ENCODE results near the gene TFR2.
"Not testable (repeated sequence)": the region's sequence is repeated elsewhere in the genome, so short reads cannot be mapped to it uniquely, and the experiment has no call there.

The TFR2 gene

DNA sequence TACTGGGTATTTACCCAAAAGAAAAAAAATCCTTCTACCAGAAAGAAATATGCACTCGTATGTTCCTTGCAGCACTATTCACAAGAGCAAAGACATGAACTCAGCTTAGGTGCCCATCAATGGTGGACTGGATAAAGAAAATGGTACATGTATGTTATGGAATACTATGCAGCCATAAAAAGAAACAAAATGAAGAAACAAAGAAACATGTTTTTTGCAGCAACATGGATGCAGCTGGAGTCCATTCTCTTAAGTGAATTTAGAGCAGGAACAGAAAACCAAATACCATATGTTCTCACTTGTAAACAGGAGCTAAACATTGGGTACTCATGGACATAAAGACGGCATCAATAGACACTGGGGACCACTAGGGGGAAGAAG lies 26.7 kb upstream of the TFR2 start:
- Histone ChIP-seq H3K36me3 (ENCODE audit: control insufficient read depth, insufficient read depth, low read length) (no peaks in the 10 kb centered on the region), H3K4me1 (ENCODE audit: control insufficient read depth, insufficient read depth, low read length) (no peaks in the 10 kb centered on the region), H3K27ac (ENCODE audit: low read depth, low read length) (no peak overlapping the region), H3K9ac (ENCODE audit: low read length) (no peak overlapping the region), H3K27me3 (ENCODE audit: control insufficient read depth, insufficient read depth, low read length) (peaks cover 12% of the 10 kb centered on the region), H3K4me3 (ENCODE audit: low read depth, low read length) (no peak overlapping the region), H3K9me3 (ENCODE audit: control insufficient read depth, insufficient read depth, low read depth, low read length) (no peaks in the 10 kb centered on the region)

DNA sequence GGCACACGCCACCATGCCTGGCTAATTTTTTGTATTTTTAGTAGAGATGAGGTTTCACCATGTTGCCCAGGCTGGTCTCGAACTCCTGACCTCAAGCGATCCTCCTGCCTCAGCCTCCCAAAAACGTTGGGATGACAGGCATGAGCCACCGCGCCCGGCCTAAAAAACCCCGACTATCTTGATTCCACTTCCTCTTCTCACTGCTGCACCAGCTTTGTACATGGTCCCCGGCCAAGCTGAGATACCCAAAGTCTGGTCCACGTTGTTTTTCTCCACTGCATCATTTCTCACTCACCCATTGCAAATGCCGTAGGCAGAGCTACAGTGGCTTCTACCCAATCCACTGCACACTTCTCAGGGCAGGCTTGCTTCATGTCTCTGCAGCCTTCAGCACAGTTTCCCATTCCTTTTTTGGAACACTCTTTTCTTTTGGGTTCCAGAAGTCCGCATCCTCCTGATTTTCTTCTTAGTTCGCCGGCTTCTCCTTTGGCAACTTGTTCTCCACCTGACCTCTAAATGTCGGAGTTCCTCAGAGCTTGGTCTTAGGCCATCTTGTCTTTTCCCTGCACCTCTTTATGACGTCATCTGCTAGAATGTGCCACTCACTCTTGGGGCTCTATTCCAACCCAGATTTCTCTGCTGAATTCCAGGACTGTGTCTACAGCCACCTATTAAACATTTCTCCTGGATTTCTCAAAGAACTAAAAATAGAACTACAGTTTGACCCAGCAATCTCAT lies 26.1 kb upstream of the TFR2 start:
- Histone ChIP-seq H3K36me3 (ENCODE audit: control insufficient read depth, insufficient read depth, low read length) (no peaks in the 10 kb centered on the region), H3K27me3 (ENCODE audit: control insufficient read depth, insufficient read depth, low read length) (peaks cover 10% of the 10 kb centered on the region), H3K4me3 (ENCODE audit: low read depth, low read length) (no peak overlapping the region), H3K4me1 (ENCODE audit: control insufficient read depth, insufficient read depth, low read length) (no peaks in the 10 kb centered on the region), H3K9me3 (ENCODE audit: control insufficient read depth, insufficient read depth, low read depth, low read length) (no peaks in the 10 kb centered on the region), H3K9ac (ENCODE audit: low read length) (no peak overlapping the region), H3K27ac (ENCODE audit: low read depth, low read length) (no peak overlapping the region)

DNA sequence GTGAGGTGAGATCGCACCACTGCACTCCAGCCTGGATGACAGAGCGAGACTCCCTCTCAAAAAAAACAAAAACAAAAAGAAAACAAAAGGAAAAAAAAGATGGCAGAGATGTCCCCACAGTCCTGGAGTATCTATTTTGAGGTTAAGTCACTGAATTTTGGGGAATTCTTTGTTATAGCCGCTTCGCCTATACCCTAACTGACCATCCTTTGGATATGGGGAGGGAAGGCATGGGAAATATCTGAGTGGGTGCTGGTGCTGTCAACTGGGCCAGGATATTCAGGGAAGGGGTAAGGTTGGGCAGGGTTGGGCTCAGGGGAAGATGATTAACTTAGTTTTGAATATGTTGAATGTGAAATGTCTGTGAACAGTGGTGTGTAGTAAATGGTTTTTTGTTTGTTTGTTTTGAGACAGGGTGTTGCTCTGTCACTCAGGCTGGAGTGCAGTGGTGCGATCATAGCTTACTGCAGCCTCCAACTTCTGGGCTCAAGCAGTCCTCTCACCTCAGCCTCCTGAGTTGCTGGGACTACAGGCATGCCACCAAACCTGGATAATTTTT lies 23.9 kb upstream of the TFR2 start:
- Histone ChIP-seq H3K9ac (ENCODE audit: low read length) (no peak overlapping the region), H3K27me3 (ENCODE audit: control insufficient read depth, insufficient read depth, low read length) (peaks cover 4% of the 10 kb centered on the region), H3K9me3 (ENCODE audit: control insufficient read depth, insufficient read depth, low read depth, low read length) (no peaks in the 10 kb centered on the region), H3K4me1 (ENCODE audit: control insufficient read depth, insufficient read depth, low read length) (no peaks in the 10 kb centered on the region), H3K27ac (ENCODE audit: low read depth, low read length) (no peak overlapping the region), H3K36me3 (ENCODE audit: control insufficient read depth, insufficient read depth, low read length) (no peaks in the 10 kb centered on the region), H3K4me3 (ENCODE audit: low read depth, low read length) (no peak overlapping the region)

DNA sequence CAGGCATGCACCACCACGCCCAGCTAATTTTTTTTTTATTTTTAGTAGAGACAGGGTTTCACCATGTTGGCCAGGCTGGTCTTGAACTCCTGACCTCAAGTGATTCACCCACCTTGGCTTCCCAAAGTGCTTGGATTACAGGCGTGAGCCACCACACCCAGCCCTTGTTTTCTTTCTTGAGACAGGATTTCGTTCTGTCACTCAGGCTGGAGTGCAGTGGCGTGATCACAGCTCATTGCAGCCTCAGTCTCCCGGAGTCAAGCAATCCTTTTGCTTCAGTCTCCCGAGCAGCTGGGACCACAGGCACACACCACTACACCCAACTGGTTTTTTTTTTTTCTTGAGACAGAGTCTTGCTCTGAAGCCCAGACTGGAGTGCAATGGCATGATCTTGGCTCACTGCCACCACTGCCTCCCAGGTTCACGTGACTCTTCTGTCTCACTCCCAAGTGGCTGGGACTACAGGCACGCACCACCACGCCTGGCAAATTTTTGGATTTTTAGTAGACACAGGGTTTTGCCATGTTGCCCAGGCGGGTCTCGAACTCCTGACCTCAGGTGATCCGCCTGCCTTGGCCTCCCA lies 20.9 kb upstream of the TFR2 start:
- not testable (repeated sequence) for H3K4me1 ChIP-seq (ENCODE audit: control insufficient read depth, insufficient read depth, low read length); H3K9ac ChIP-seq (ENCODE audit: low read length); H3K4me3 ChIP-seq (ENCODE audit: low read depth, low read length); H3K27ac ChIP-seq (ENCODE audit: low read depth, low read length); H3K36me3 ChIP-seq (ENCODE audit: control insufficient read depth, insufficient read depth, low read length); H3K9me3 ChIP-seq (ENCODE audit: control insufficient read depth, insufficient read depth, low read depth, low read length)
- H3K27me3 ChIP-seq (ENCODE audit: control insufficient read depth, insufficient read depth, low read length) = peaks cover 18% of the 10 kb centered on the region

DNA sequence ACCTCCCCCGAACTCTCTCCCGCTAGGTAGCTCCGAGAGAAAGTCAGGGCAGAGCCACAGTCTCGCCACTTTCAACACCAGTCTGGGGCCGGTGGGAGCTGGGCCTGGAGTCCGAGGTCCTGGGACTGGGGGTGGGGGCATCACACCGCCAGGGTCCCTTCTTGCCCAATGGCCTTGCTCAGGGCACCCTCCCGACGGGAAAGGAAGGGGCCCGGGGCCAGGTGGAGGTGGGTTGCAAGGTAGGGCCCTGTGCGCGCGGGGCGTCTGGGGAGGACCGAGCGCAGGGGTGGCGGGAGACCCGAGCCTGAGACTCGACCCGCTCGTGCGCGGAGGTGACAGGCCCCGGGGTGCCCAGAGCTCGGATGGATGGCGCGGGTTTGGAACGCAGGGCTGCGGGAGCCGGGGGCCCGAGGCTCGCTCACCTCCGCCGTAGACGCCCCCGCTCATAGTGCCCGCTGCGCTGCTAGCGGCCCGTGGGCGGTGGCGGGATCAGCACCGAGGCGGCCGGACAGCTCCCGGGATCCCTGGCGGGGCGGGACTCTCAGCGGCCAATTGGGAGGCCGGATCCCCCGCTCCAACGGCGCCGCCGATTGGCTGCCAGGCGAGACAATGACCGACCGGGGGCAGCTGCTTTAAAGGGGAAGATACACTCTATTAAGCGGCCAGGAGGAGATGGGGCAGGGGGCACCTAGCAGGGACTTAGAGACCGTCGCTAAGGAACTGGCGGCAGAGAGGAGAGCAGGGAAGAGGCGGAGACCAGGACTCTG lies 14.7 kb upstream of the TFR2 start, which contains the start of gene ACTL6B:
Gene ACTL6B, minus strand, starts transcription at position 541 of the 767 bp plus-strand sequence. Its CDS starts 94 bp downstream, at position 447.
- Histone ChIP-seq H3K4me1 (ENCODE audit: control insufficient read depth, insufficient read depth, low read length) (no peaks in the 10 kb centered on the region), H3K4me3 (ENCODE audit: low read depth, low read length) (peak within 1 kb of the TSS; percentile 51), H3K27ac (ENCODE audit: low read depth, low read length) (no peak within 1 kb of the TSS), H3K36me3 (ENCODE audit: control insufficient read depth, insufficient read depth, low read length) (no peaks in the 10 kb centered on the region), H3K9ac (ENCODE audit: low read length) (no peak within 1 kb of the TSS), H3K27me3 (ENCODE audit: control insufficient read depth, insufficient read depth, low read length) (peaks cover 42% of the 10 kb centered on the region), H3K9me3 (ENCODE audit: control insufficient read depth, insufficient read depth, low read depth, low read length) (0 out of 2 replicates have a peak, but pooled peaks cover 3% of the 10 kb centered on the region)

DNA sequence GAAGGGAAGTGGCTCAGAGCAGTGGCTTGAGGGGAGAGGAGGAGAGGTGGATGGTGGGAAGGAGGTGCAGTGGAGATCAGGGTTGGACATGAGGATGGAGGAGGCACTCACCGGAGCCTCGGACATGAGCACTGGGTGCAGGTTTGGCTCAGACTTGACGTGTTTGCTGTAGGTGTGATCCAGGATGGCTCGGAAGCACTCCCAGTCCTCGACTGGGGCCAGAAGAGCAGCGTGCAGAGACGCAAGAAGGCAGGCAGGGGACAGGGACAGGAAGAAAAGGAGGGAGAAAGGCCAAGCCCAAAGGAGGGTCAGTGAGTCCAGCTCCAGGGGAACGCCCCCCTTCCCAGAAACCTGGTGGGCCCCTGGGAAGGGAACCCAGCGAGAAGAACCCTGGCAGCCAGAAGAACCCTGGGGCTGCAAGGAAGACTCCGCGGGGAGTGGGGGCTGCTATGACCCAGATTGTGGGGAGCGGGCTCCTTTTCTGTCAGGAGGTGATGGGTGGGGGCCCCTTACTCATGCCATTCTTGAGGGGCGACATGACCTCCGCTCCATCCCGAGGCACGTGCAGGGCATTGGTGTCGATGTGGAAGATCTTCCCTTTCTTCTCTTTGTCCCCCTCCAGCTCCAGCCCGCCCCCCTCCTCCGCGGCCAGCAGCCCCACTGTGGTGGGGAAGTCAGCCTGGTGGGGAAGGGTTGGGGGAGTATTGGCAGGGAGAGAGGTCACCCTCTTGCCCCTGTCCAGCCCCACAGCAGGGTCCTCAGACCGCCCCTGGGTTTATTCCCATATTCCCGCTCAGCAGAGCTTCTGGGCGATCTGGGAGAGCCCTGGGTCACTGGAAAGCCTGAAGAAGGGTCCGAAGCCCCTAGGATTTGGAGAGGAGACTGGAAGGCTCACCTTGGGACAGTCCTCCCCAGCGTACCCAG lies 13.8 kb upstream of the TFR2 start:
- no peaks in the 10 kb centered on the region for H3K36me3 ChIP-seq (ENCODE audit: control insufficient read depth, insufficient read depth, low read length)
- peak overlapping the region; percentile 51 for H3K4me3 ChIP-seq (ENCODE audit: low read depth, low read length)
- no peaks in the 10 kb centered on the region for H3K4me1 ChIP-seq (ENCODE audit: control insufficient read depth, insufficient read depth, low read length)
- no peak overlapping the region for H3K9ac ChIP-seq (ENCODE audit: low read length)
- 0 out of 2 replicates have a peak, but pooled peaks cover 3% of the 10 kb centered on the region for H3K9me3 ChIP-seq (ENCODE audit: control insufficient read depth, insufficient read depth, low read depth, low read length)
- H3K27ac ChIP-seq (ENCODE audit: low read depth, low read length) = no peak overlapping the region
- peaks cover 42% of the 10 kb centered on the region for H3K27me3 ChIP-seq (ENCODE audit: control insufficient read depth, insufficient read depth, low read length)

DNA sequence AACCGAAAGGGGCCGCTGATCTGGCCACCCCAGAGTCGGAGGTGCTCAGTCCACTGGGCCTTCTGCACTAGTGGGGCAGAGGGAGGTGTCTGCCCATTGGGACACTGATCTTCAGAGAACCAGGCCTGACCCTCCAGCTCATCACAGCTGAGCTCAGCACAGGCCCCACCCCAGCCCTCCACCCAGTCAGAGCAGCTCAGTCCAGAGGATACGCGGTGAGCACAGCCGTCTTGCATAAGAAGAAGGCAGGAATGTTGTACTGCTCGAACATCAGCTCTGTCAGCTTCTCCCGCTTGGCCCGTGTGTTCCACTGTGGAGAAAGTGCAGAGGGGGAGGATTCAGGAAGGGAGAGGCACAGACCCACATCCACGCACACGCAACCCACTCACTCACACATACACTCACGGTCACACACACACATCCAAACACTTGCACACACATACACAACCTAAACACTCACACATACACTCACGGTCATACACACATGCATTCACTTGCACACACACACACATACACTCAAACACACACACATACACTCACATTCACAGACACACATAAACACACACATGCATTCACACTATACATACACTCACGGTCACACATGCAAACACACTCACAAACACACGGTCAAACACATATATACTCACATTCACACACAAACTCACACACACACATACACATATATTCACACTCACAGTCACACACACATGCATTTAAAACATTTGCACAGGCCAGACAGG lies 8.6 kb upstream of the TFR2 start:
- Histone ChIP-seq H3K4me3 (ENCODE audit: low read depth, low read length) (no peak overlapping the region), H3K27me3 (ENCODE audit: control insufficient read depth, insufficient read depth, low read length) (peaks cover 21% of the 10 kb centered on the region), H3K4me1 (ENCODE audit: control insufficient read depth, insufficient read depth, low read length) (peaks cover 5% of the 10 kb centered on the region), H3K9ac (ENCODE audit: low read length) (no peak overlapping the region), H3K36me3 (ENCODE audit: control insufficient read depth, insufficient read depth, low read length) (no peaks in the 10 kb centered on the region), H3K27ac (ENCODE audit: low read depth, low read length) (no peak overlapping the region), H3K9me3 (ENCODE audit: control insufficient read depth, insufficient read depth, low read depth, low read length) (0 out of 2 replicates have a peak, but pooled peaks cover 3% of the 10 kb centered on the region)

DNA sequence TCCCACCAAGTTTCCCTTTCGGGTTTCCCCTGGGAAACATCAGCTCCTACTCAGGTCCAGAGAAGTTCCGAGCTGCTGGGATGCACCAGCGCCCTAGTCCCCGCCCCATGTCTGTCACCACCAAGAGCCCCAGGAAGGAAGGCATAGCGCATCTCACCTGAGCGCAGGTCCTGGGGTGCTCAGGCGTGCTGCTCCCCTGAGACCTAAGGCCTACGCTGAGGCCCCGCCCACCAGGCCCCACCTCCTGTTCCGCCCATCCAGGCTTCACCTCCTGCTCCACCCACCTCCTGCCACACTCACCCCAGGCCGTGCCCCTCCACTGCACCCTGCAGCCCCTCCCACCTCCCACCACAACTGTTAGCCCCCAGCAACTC lies 1.2 kb upstream of the TFR2 start:
- H3K4me3 ChIP-seq (ENCODE audit: low read depth, low read length) = no peak overlapping the region
- no peak overlapping the region for H3K27ac ChIP-seq (ENCODE audit: low read depth, low read length)
- no peaks in the 10 kb centered on the region for H3K9me3 ChIP-seq (ENCODE audit: control insufficient read depth, insufficient read depth, low read depth, low read length)
- no peak overlapping the region for H3K9ac ChIP-seq (ENCODE audit: low read length)
- H3K4me1 ChIP-seq (ENCODE audit: control insufficient read depth, insufficient read depth, low read length) = peaks cover 21% of the 10 kb centered on the region
- H3K36me3 ChIP-seq (ENCODE audit: control insufficient read depth, insufficient read depth, low read length) = no peaks in the 10 kb centered on the region
- H3K27me3 ChIP-seq (ENCODE audit: control insufficient read depth, insufficient read depth, low read length) = peaks cover 4% of the 10 kb centered on the region; the same call in 1 of the 2 replicates

DNA sequence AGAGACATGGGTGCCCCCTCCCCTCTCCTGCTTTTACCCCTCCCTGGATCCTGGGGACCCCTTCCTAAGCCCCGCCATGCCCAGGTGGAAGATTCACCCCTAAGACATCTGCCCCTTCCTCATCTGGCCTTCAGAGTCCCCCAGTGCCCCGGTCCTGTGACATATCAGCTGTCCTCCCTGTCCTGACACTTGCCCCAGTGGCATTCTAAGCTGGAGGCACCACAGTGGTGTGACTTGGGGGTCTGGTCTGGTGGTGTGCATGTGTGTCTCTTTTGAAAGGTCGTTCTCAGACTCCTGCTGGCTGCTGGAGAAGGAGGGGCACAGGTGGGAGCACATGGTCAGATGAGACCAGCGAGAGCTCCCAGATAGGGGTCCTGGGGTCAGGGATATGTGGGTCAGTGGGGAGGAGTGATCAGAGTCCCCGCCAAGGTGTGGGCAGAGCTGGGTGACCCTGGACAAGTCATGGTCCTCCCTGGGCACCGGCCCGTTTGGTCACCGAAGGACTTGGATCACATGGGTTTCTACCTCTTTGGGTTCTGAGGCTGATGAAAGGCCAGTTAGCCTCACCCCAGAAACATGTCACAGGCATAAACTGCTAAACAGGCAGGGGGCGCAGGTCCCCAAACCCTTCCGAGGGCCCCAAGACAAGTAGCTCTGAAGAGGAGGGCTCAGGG lies 645 bp upstream of the TFR2 start:
- H3K4me1 ChIP-seq (ENCODE audit: control insufficient read depth, insufficient read depth, low read length) = peaks cover 18% of the 10 kb centered on the region
- no peak overlapping the region for H3K9ac ChIP-seq (ENCODE audit: low read length)
- H3K4me3 ChIP-seq (ENCODE audit: low read depth, low read length) = no peak overlapping the region
- H3K27ac ChIP-seq (ENCODE audit: low read depth, low read length) = no peak overlapping the region
- H3K36me3 ChIP-seq (ENCODE audit: control insufficient read depth, insufficient read depth, low read length) = no peaks in the 10 kb centered on the region
- H3K27me3 ChIP-seq (ENCODE audit: control insufficient read depth, insufficient read depth, low read length) = peaks cover 4% of the 10 kb centered on the region; the same call in 1 of the 2 replicates
- H3K9me3 ChIP-seq (ENCODE audit: control insufficient read depth, insufficient read depth, low read depth, low read length) = no peaks in the 10 kb centered on the region
